HG03521 (cell line): ENCODE results near the gene C11orf52.
A peak's percentile ranks its signal among the peaks of the same experiment; 100 is the strongest.
"Not testable (repeated sequence)": the region's sequence is repeated elsewhere in the genome, so short reads cannot be mapped to it uniquely, and the experiment has no call there.

Source experiments
- ATAC-seq: cut with Tn5 transposase; IDR thresholded peaks from one replicate; pipeline ENCODE4 v1.9.1; 2021; ENCODE audit warnings: mild to moderate bottlenecking, moderate library complexity; ENCODE audit not compliant: unreplicated experiment

Gene C11orf52

GRCh38 chr11:111918390-111919256 lies at the start of gene C11orf52:
TSS of gene C11orf52 (plus strand) at chr11:111918913. CDS start at chr11:111918973, 60 bp downstream.
- no peak for ATAC-seq

- ATAC-seq: no peak
These were observed 48.6 kb upstream of the C11orf52 start for GRCh38 chr11:111870113-111870512.

GRCh38 chr11:111870522-111870885 lies 48.2 kb upstream of the C11orf52 start:
- ATAC-seq: peak; percentile 12

GRCh38 chr11:111870886-111871692 lies 47.6 kb upstream of the C11orf52 start, which contains the start of gene ALG9:
TSS of gene ALG9 (minus strand) at chr11:111871581. CDS start at chr11:111871482, 99 bp downstream.
- ATAC-seq: peak; percentile 84

GRCh38 chr11:111871693-111872161 lies 47.0 kb upstream of the C11orf52 start:
- ATAC-seq: no peak

GRCh38 chr11:111878385-111878848 lies 40.3 kb upstream of the C11orf52 start:
- ATAC-seq: peak; percentile 3

- ATAC-seq: peak; percentile 86
These were observed 39.7 kb upstream of the C11orf52 start, which contains the start of the genes CFAP68 and FDXACB1 for GRCh38 chr11:111878849-111879636. TSS of gene CFAP68 (plus strand) at chr11:111879541. CDS start at chr11:111879561, 20 bp downstream. TSS of gene FDXACB1 (minus strand) at chr11:111879165. CDS start at chr11:111879132, 33 bp downstream.

GRCh38 chr11:111879637-111879960 lies 39.1 kb upstream of the C11orf52 start:
- no peak for ATAC-seq

- ATAC-seq: no peak
These were observed 36.5 kb upstream of the C11orf52 start for GRCh38 chr11:111882202-111882601.

- ATAC-seq: not testable (repeated sequence)
These were observed 33.7 kb upstream of the C11orf52 start for GRCh38 chr11:111885053-111885452.

- ATAC-seq: no peak
These were observed 32.7 kb upstream of the C11orf52 start for GRCh38 chr11:111886032-111886431.

GRCh38 chr11:111886844-111887243 lies 31.9 kb upstream of the C11orf52 start:
- no peak for ATAC-seq

GRCh38 chr11:111905411-111905810 lies 13.3 kb upstream of the C11orf52 start:
- no peak for ATAC-seq

- ATAC-seq: no peak
These were observed 12.0 kb upstream of the C11orf52 start for GRCh38 chr11:111906680-111907079.

- ATAC-seq: no peak
These were observed 9.9 kb upstream of the C11orf52 start for GRCh38 chr11:111908639-111909305.

GRCh38 chr11:111909378-111909777 lies 9.3 kb upstream of the C11orf52 start:
- no peak for ATAC-seq

GRCh38 chr11:111910676-111911562 lies 7.8 kb upstream of the C11orf52 start:
- no peak for ATAC-seq

GRCh38 chr11:111911563-111912401 lies 6.9 kb upstream of the C11orf52 start, which contains the start of gene CRYAB:
TSS of gene CRYAB (minus strand) at chr11:111911770. CDS start at chr11:111911724, 46 bp downstream.
- no peak for ATAC-seq
